GM12892 (cell line): ENCODE results near the gene CDH23.

ENCODE experiments used
- DNase-seq: peaks from one replicate; pipeline ENCODE4 v3.0.0; 2011; ENCODE audit not compliant: insufficient read length
- FAIRE-seq: peaks from 2 replicates; lab custom pipeline; 2011; peaks lifted over from hg19 to GRCh38; lab: Jason Lieb, UNC
- POLR2A ChIP-seq: IDR thresholded peaks from 2 replicates; pipeline ENCODE4 v1.6.1; 2011; ENCODE audit warnings: low read depth, low read length, control low read depth
- POLR2AphosphoS5 ChIP-seq: IDR thresholded peaks from 2 replicates; pipeline ENCODE4 v1.6.1; 2011; ENCODE audit warnings: low read depth, low read length, control low read depth
- TAF1 ChIP-seq: IDR thresholded peaks from 2 replicates; pipeline ENCODE4 v1.6.1; 2011; ENCODE audit warnings: low read depth, mild to moderate bottlenecking, control low read depth, low read length, borderline replicate concordance

The CDH23 gene

GRCh38 chr10:71742301-71743088 lies 345.8 kb downstream of the CDH23 start:
- FAIRE-seq (no peak), DNase-seq (no peak)
- no peak for TF ChIP-seq POLR2AphosphoS5
- no peak for TF ChIP-seq TAF1
- no peak for TF ChIP-seq POLR2A

GRCh38 chr10:71743089-71743838 lies 346.5 kb downstream of the CDH23 start:
- DNase-seq (no peak), FAIRE-seq (no peak)
- no peak for TF ChIP-seq POLR2A
- TF ChIP-seq POLR2AphosphoS5: no peak
- no peak for TF ChIP-seq TAF1

GRCh38 chr10:71743866-71744265 lies 347.1 kb downstream of the CDH23 start:
- no peak for FAIRE-seq
- TF ChIP-seq POLR2AphosphoS5 (no peak), TAF1 (no peak), POLR2A (no peak)
- no peak for DNase-seq

GRCh38 chr10:71744897-71745663 lies 348.4 kb downstream of the CDH23 start:
- TF ChIP-seq POLR2AphosphoS5: no peak
- TF ChIP-seq POLR2A: no peak
- no peak for DNase-seq
- no peak for FAIRE-seq

GRCh38 chr10:71745664-71746250 lies 349.0 kb downstream of the CDH23 start:
- DNase-seq: no peak
- no peak for FAIRE-seq
- TF ChIP-seq TAF1: no peak
- no peak for TF ChIP-seq POLR2A
- TF ChIP-seq POLR2AphosphoS5: no peak

GRCh38 chr10:71746344-71747037 lies 349.8 kb downstream of the CDH23 start:
- no peak for FAIRE-seq
- no peak for TF ChIP-seq POLR2AphosphoS5
- DNase-seq: no peak

- TF ChIP-seq POLR2A (no peak), POLR2AphosphoS5 (no peak), TAF1 (no peak)
- no peak for FAIRE-seq
- no peak for DNase-seq
These were observed 350.4 kb downstream of the CDH23 start for GRCh38 chr10:71747039-71747531.

GRCh38 chr10:71747551-71748523 lies 351.1 kb downstream of the CDH23 start:
- TF ChIP-seq POLR2A (no peak), POLR2AphosphoS5 (no peak), TAF1 (no peak)
- FAIRE-seq: peak; percentile 76
- DNase-seq: peak; percentile 56

- FAIRE-seq (peak; percentile 76), DNase-seq (peak; percentile 64)
These were observed 352.0 kb downstream of the CDH23 start for GRCh38 chr10:71748671-71749191.

More at GRCh38 chr10:71748671-71749191, 352.0 kb downstream of the CDH23 start:
- TF ChIP-seq POLR2AphosphoS5 (peak; percentile 41; the same call in 1 of the 2 replicates), TAF1 (no peak)
